Effector memory CD4-positive, alpha-beta T cell (primary cell): ENCODE results near the gene SLC1A4.

Experiments used
- DNase-seq, 3 donors: peaks; one replicate each; pipeline ENCODE4 v3.0.0-alpha.2; 2020
- H3K27ac ChIP-seq: 2 replicates; pipeline ENCODE4 v1.7.0; 2013; ENCODE audit warnings: mild to moderate bottlenecking, low read length, moderate library complexity; ENCODE audit not compliant: insufficient read depth, poor library complexity, severe bottlenecking
- H3K27me3 ChIP-seq: replicated peaks from 2 replicates; pipeline ENCODE4 v1.7.0; 2013; ENCODE audit warnings: mild to moderate bottlenecking, low read length; ENCODE audit not compliant: insufficient read depth, control insufficient read depth, poor library complexity, severe bottlenecking
- H3K36me3 ChIP-seq: 2 replicates; pipeline ENCODE4 v1.7.0; 2013; ENCODE audit warnings: mild to moderate bottlenecking, low read length, moderate library complexity; ENCODE audit not compliant: control insufficient read depth, insufficient read depth
- H3K4me1 ChIP-seq: 2 replicates; pipeline ENCODE4 v1.7.0; 2013; ENCODE audit warnings: low read length, mild to moderate bottlenecking; ENCODE audit not compliant: control insufficient read depth, insufficient read depth, poor library complexity, severe bottlenecking
- H3K4me3 ChIP-seq: 2 replicates; pipeline ENCODE4 v1.7.0; 2013; ENCODE audit warnings: low read length, low read depth, mild to moderate bottlenecking; ENCODE audit not compliant: insufficient read depth, poor library complexity, severe bottlenecking
- H3K9me3 ChIP-seq: 2 replicates; pipeline ENCODE4 v1.7.0; 2013; ENCODE audit warnings: mild to moderate bottlenecking, low read length, moderate library complexity; ENCODE audit not compliant: control insufficient read depth

SLC1A4 gene

GRCh38 chr2:64978514-64979268 lies 10.5 kb upstream of the SLC1A4 start:
- Histone ChIP-seq H3K36me3 (no peaks in the 10 kb centered on the region), H3K27me3 (no peaks in the 10 kb centered on the region), H3K4me1 (no peaks in the 10 kb centered on the region), H3K27ac (no peak overlapping the region), H3K9me3 (no peaks in the 10 kb centered on the region), H3K4me3 (no peak overlapping the region)
- no peak for DNase-seq

- H3K27me3 ChIP-seq = no peaks in the 10 kb centered on the region
- H3K36me3 ChIP-seq = no peaks in the 10 kb centered on the region
- no peak overlapping the region for H3K4me3 ChIP-seq
- no peak for DNase-seq
- no peaks in the 10 kb centered on the region for H3K4me1 ChIP-seq
- H3K9me3 ChIP-seq = no peaks in the 10 kb centered on the region
- no peak overlapping the region for H3K27ac ChIP-seq
These were observed 9.5 kb upstream of the SLC1A4 start for GRCh38 chr2:64979744-64980143.

GRCh38 chr2:64980183-64980582 lies 9.0 kb upstream of the SLC1A4 start:
- Histone ChIP-seq H3K27ac (no peak overlapping the region), H3K27me3 (no peaks in the 10 kb centered on the region), H3K4me3 (no peak overlapping the region), H3K36me3 (no peaks in the 10 kb centered on the region), H3K9me3 (no peaks in the 10 kb centered on the region), H3K4me1 (no peaks in the 10 kb centered on the region)
- no peak for DNase-seq

- H3K36me3 ChIP-seq = no peaks in the 10 kb centered on the region
- H3K27me3 ChIP-seq = no peaks in the 10 kb centered on the region
- no peak overlapping the region for H3K27ac ChIP-seq
- no peaks in the 10 kb centered on the region for H3K4me1 ChIP-seq
- no peak overlapping the region for H3K4me3 ChIP-seq
- no peaks in the 10 kb centered on the region for H3K9me3 ChIP-seq
- no peak for DNase-seq
These were observed 6.8 kb upstream of the SLC1A4 start for GRCh38 chr2:64982311-64982857.

- no peaks in the 10 kb centered on the region for H3K9me3 ChIP-seq
- no peak overlapping the region for H3K27ac ChIP-seq
- no peak overlapping the region for H3K4me3 ChIP-seq
- H3K36me3 ChIP-seq = no peaks in the 10 kb centered on the region
- no peaks in the 10 kb centered on the region for H3K4me1 ChIP-seq
- no peak for DNase-seq
- no peaks in the 10 kb centered on the region for H3K27me3 ChIP-seq
These were observed 6.3 kb upstream of the SLC1A4 start for GRCh38 chr2:64982932-64983331.

- Histone ChIP-seq H3K4me1 (peaks cover 7% of the 10 kb centered on the region), H3K36me3 (no peaks in the 10 kb centered on the region), H3K27me3 (no peaks in the 10 kb centered on the region), H3K4me3 (no peak overlapping the region), H3K9me3 (no peaks in the 10 kb centered on the region), H3K27ac (no peak overlapping the region)
- DNase-seq = no peak
These were observed 3.8 kb upstream of the SLC1A4 start for GRCh38 chr2:64985447-64985846.

- DNase-seq = no peak
- no peaks in the 10 kb centered on the region for H3K9me3 ChIP-seq
- peaks cover 9% of the 10 kb centered on the region for H3K4me1 ChIP-seq
These were observed 1.9 kb upstream of the SLC1A4 start for GRCh38 chr2:64987001-64987955.

GRCh38 chr2:64987956-64988419 lies 1.2 kb upstream of the SLC1A4 start:
- Histone ChIP-seq H3K27me3 (no peaks in the 10 kb centered on the region), H3K4me3 (peak overlapping the region; percentile 97), H3K4me1 (peaks cover 9% of the 10 kb centered on the region), H3K9me3 (no peaks in the 10 kb centered on the region), H3K36me3 (no peaks in the 10 kb centered on the region), H3K27ac (peak overlapping the region; percentile 1)
- DNase-seq = no peak

More at GRCh38 chr2:64987001-64987955, 1.9 kb upstream of the SLC1A4 start:
- Histone ChIP-seq H3K36me3 (no peaks in the 10 kb centered on the region), H3K27ac (no peak overlapping the region), H3K4me3 (no peak overlapping the region), H3K27me3 (no peaks in the 10 kb centered on the region)

GRCh38 chr2:64988420-64989125 lies 626 bp upstream of the SLC1A4 start:
- Histone ChIP-seq H3K27me3 (no peaks in the 10 kb centered on the region), H3K27ac (peak overlapping the region; percentile 1), H3K4me3 (peak overlapping the region; percentile 97), H3K4me1 (peaks cover 9% of the 10 kb centered on the region), H3K36me3 (no peaks in the 10 kb centered on the region), H3K9me3 (no peaks in the 10 kb centered on the region)
- peak; percentile 27 to 40 (median 28) for DNase-seq
